KMS-11 (cell line): ENCODE data around the gene FOXI3.
"Not testable (repeated sequence)": the region's sequence is repeated elsewhere in the genome, so short reads cannot be mapped to it uniquely, and the experiment has no call there.

Experiments used
- H2AFZ ChIP-seq: fragments of 200-600 bp; sonication (generic); 2 replicates; pipeline ENCODE4 v1.6.1; 2016; ENCODE audit warnings: antibody characterized with exemption, mixed run types, low read depth
- H3K27ac ChIP-seq: fragments of 200-600 bp; sonication (generic); 2 replicates; pipeline ENCODE4 v1.6.1; 2016; ENCODE audit warnings: mild to moderate bottlenecking, mixed run types
- H3K27me3 ChIP-seq: fragments of 200-600 bp; sonication (generic); 2 replicates; pipeline ENCODE4 v1.6.1; 2017; ENCODE audit warnings: mild to moderate bottlenecking, low read depth, mixed run types, moderate library complexity; ENCODE audit not compliant: insufficient read depth
- H3K36me3 ChIP-seq: fragments of 200-600 bp; sonication (generic); 2 replicates; pipeline ENCODE4 v1.6.1; 2017; ENCODE audit warnings: mild to moderate bottlenecking, mixed run types; ENCODE audit not compliant: insufficient read depth
- H3K4me1 ChIP-seq: fragments of 200-600 bp; sonication (generic); 2 replicates; pipeline ENCODE4 v1.6.1; 2016; ENCODE audit warnings: mild to moderate bottlenecking, low read depth, mixed run types; ENCODE audit not compliant: poor library complexity, severe bottlenecking
- H3K4me2 ChIP-seq: fragments of 200-600 bp; sonication (generic); 2 replicates; pipeline ENCODE4 v1.7.0; 2016; ENCODE audit warnings: mild to moderate bottlenecking, mixed run types
- H3K4me3 ChIP-seq: fragments of 200-600 bp; sonication (generic); IDR thresholded peaks from 2 replicates; pipeline ENCODE4 v1.6.1; 2017; ENCODE audit warnings: low read depth, low read length, mixed read lengths; ENCODE audit not compliant: insufficient read depth
- H3K79me2 ChIP-seq: fragments of 200-600 bp; sonication (generic); 2 replicates; pipeline ENCODE4 v1.6.1; 2016; ENCODE audit warnings: low read depth, mixed run types; ENCODE audit not compliant: insufficient read depth
- H3K9ac ChIP-seq: fragments of 200-600 bp; sonication (generic); 2 replicates; pipeline ENCODE4 v1.6.1; 2016; ENCODE audit warnings: mild to moderate bottlenecking, mixed run types
- H4K20me1 ChIP-seq: fragments of 200-600 bp; sonication (generic); 2 replicates; pipeline ENCODE4 v1.6.1; 2016; ENCODE audit warnings: mild to moderate bottlenecking, mixed run types; ENCODE audit not compliant: insufficient read depth
- TF ChIP-seq, protein P1 (sequence below): fragments of 200-600 bp; sonication (generic); conservative IDR thresholded peaks from 2 replicates; pipeline ENCODE4 v1.6.1; 2017; ENCODE audit warnings: low read depth, mild to moderate bottlenecking, antibody characterized with exemption, low read length, moderate library complexity, mixed read lengths

FOXI3 gene

DNA sequence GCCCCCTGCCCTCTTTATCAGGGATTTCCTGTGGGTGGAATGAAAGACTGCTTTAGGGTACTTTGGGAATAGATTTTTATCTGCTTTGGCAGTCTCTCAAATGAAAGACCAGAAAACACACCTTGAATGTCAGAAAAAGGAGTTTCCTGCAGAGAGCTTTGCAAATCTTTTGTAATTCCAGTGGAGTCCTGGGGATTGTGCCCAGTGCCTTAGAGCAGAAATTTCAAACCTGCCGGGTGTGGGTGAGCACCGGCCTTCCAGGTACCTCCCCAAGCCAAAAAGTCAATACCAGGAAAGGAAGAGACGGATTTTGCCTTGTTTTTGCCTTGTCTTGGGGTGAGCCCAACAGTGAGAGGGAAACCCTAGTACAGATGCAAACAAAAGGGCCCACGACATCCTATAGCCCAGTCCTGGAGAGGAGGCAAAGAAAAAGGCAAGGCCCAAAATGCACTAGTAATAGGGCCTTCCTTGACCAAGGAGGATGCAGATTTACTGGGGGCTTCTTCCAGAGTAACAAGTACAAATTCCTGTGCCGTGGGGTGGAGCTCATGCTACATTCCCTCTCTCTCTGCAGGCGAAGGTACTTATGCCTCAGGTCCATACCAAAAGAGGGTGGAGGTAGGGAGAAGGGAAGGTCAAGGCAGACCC is 36.4 kb downstream of the FOXI3 start:
- no peaks in the 10 kb centered on the region for H3K79me2 ChIP-seq
- H2AFZ ChIP-seq, result no peak overlapping the region
- no peaks in the 10 kb centered on the region for H3K27me3 ChIP-seq
- H3K4me2 ChIP-seq, result no peak overlapping the region
- H3K9ac ChIP-seq, result no peak overlapping the region
- H3K4me1 ChIP-seq, result no peaks in the 10 kb centered on the region
- no peaks in the 10 kb centered on the region for H4K20me1 ChIP-seq
- H3K36me3 ChIP-seq, result no peaks in the 10 kb centered on the region
- TF ChIP-seq, protein P1, sequence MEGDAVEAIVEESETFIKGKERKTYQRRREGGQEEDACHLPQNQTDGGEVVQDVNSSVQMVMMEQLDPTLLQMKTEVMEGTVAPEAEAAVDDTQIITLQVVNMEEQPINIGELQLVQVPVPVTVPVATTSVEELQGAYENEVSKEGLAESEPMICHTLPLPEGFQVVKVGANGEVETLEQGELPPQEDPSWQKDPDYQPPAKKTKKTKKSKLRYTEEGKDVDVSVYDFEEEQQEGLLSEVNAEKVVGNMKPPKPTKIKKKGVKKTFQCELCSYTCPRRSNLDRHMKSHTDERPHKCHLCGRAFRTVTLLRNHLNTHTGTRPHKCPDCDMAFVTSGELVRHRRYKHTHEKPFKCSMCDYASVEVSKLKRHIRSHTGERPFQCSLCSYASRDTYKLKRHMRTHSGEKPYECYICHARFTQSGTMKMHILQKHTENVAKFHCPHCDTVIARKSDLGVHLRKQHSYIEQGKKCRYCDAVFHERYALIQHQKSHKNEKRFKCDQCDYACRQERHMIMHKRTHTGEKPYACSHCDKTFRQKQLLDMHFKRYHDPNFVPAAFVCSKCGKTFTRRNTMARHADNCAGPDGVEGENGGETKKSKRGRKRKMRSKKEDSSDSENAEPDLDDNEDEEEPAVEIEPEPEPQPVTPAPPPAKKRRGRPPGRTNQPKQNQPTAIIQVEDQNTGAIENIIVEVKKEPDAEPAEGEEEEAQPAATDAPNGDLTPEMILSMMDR, result no peak
- no peak overlapping the region for H3K4me3 ChIP-seq
- H3K27ac ChIP-seq, result no peak overlapping the region

- H3K27ac ChIP-seq, H2AFZ ChIP-seq, H3K4me1 ChIP-seq, H3K27me3 ChIP-seq, H3K4me2 ChIP-seq, H3K36me3 ChIP-seq, H4K20me1 ChIP-seq, H3K9ac ChIP-seq, H3K4me3 ChIP-seq, H3K79me2 ChIP-seq: not testable (repeated sequence)
These were observed 43.6 kb downstream of the FOXI3 start for GRCh38 chr2:88408870-88409269.

GRCh38 chr2:88400037-88400767 is 52.3 kb downstream of the FOXI3 start:
- no peak overlapping the region for H3K4me3 ChIP-seq
- H3K27ac ChIP-seq, result no peak overlapping the region
- H3K4me2 ChIP-seq, result no peak overlapping the region
- H4K20me1 ChIP-seq, result no peaks in the 10 kb centered on the region
- TF ChIP-seq, protein P1, result no peak
- H2AFZ ChIP-seq, result no peak overlapping the region
- no peaks in the 10 kb centered on the region for H3K36me3 ChIP-seq
- H3K79me2 ChIP-seq, result no peaks in the 10 kb centered on the region
- H3K27me3 ChIP-seq, result no peaks in the 10 kb centered on the region
- H3K9ac ChIP-seq, result no peak overlapping the region
- H3K4me1 ChIP-seq, result no peaks in the 10 kb centered on the region

DNA sequence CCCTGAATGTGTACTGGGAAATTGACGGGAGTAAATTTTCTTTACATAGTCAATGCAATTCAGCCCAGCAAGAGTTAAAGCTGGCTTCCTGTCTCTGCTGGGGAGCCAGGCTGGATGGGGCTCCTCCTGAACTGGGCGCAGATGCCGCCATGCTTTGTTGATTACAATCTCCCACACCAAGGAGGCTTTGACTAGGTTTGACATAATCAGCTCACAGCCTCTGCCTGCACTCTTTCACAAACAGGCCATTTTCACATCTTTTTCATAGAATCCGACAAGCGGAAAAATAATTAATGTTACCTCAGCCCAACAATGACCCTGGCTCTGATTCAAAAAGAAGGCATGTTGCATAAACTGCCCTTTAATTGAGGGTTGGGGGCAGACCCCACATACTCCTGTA is 54.3 kb downstream of the FOXI3 start:
- Histone ChIP-seq H4K20me1 (no peaks in the 10 kb centered on the region), H2AFZ (no peak overlapping the region), H3K27ac (no peak overlapping the region), H3K4me3 (no peak overlapping the region), H3K9ac (no peak overlapping the region), H3K4me2 (no peak overlapping the region), H3K27me3 (no peaks in the 10 kb centered on the region), H3K36me3 (no peaks in the 10 kb centered on the region), H3K79me2 (no peaks in the 10 kb centered on the region), H3K4me1 (no peaks in the 10 kb centered on the region)
- TF ChIP-seq, protein P1, result no peak
